ENCODE results near the gene KLHL42. TPM values are rescaled to one million over a fixed set of nuclear protein-coding genes. Genes with fewer than 3 reads are reported as not detected.

Gene KLHL42
- total and polyA plus RNA-seq, 9 of the 15 experiments (the other 6 are each of a cell fraction or from before 2014, with no cell fraction given), result 1.5 to 11.8 (median 9.6) TPM

- TF ChIP-seq RHOXF2B (CRISPR knock-in tag; conservative IDR thresholded peaks at IDR 0.05) (no peak), CREBBP (IDR thresholded peaks at IDR 0.05; ENCODE audit: low read depth, low read length) (no peak), PTTG1 (tag; IDR thresholded peaks at IDR 0.05; ENCODE audit: low read depth) (no peak), BACH1 (tag; IDR thresholded peaks at IDR 0.05) (no peak), HMBOX1 (IDR thresholded peaks at IDR 0.05) (no peak), NFRKB (IDR thresholded peaks at IDR 0.05; ENCODE audit: low read depth) (no peak), TSHZ1 (CRISPR knock-in tag; IDR thresholded peaks at IDR 0.05) (no peak), ZFX (CRISPR knock-in tag; IDR thresholded peaks at IDR 0.05) (peak; percentile 42; the same call in 1 of the 2 replicates), AFF4 (CRISPR knock-in tag; IDR thresholded peaks at IDR 0.05) (peak; percentile 30; the same call in 1 of the 2 replicates), ETV5 (CRISPR knock-in tag; IDR thresholded peaks at IDR 0.05; ENCODE audit: low read depth) (no peak), BHLHE40 (IDR thresholded peaks at IDR 0.05; ENCODE audit: low read length) (no peak), SNAPC5 (CRISPR knock-in tag; IDR thresholded peaks at IDR 0.05) (no peak), TARDBP (IDR thresholded peaks at IDR 0.05) (no peak), LEF1 (IDR thresholded peaks at IDR 0.05) (no peak), NR2C2 (CRISPR knock-in tag; IDR thresholded peaks at IDR 0.05) (no peak), NR2C2 (tag; IDR thresholded peaks at IDR 0.05) (0 out of 2 replicates have a peak, but pooled peaks have one; percentile 34), HSF4 (CRISPR knock-in tag; IDR thresholded peaks at IDR 0.05; ENCODE audit: borderline replicate concordance) (no peak), ZNF785 (CRISPR knock-in tag; IDR thresholded peaks at IDR 0.05) (no peak)
Observed at GRCh38 chr12:27780612-27781408, 777 bp downstream of the KLHL42 start (continued).

Measured in K562 (cell line).